Stimulated activated CD8-positive, alpha-beta memory T cell treated with anti-CD3 and anti-CD28 coated beads, Interleukin-12 subunit alpha, Interleukin-12 subunit beta, amount 100 ng/mL, for 1 hour (primary cell): ENCODE data around the gene FBLN2.
"Not testable (repeated sequence)": the region's sequence is repeated elsewhere in the genome, so short reads cannot be mapped to it uniquely, and the experiment has no call there.

ENCODE experiments used
- DNase-seq: peaks from one replicate; pipeline ENCODE4 v3.0.0-alpha.2; 2020; ENCODE audit warnings: low read depth

Gene FBLN2

GRCh38 chr3:13549623-13550422 lies 898 bp downstream of the FBLN2 start:
- peak; percentile 4 for DNase-seq

DNA sequence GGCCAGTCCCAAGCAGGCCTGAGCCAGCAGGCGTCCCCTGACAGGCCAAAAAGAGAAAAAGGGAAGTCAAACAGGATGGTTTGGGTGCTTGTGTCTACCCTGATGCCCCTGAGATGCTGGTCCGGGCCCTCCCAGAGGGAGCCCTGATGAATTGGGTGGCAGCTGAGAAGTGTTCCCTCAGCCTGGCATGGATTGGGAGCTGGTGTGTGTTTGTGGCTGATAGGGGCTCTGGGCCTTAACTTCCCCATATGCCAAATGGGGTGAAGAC lies 1.4 kb downstream of the FBLN2 start:
- DNase-seq, result no peak

DNA sequence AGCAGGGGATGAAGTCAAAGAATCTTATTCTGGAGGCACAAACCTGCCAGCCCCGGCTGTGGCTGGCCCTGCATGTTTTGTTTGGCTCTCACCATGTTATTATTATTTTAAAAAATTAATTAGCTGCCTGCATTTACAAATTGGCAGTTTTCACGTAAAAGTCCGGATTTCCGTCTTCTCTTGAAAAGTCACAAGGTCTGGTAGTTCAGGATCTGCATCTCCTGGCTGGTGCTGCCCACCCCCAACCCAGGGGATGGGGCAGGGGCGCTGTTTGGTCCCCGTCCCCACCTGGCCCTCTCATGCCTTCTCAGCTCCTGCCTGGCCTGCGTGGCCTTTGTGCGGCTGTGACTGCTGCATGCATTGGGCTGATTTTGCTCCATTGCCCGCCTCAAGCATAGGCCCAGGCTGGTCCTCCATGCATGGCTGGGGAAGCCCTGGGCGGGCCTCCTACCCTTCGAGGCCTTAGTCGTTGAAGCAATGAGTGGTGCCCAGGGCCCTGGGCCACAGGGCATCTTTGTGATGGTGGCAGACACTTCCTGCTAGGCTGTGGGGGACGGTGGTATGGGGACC lies 2.0 kb downstream of the FBLN2 start:
- no peak for DNase-seq

DNA sequence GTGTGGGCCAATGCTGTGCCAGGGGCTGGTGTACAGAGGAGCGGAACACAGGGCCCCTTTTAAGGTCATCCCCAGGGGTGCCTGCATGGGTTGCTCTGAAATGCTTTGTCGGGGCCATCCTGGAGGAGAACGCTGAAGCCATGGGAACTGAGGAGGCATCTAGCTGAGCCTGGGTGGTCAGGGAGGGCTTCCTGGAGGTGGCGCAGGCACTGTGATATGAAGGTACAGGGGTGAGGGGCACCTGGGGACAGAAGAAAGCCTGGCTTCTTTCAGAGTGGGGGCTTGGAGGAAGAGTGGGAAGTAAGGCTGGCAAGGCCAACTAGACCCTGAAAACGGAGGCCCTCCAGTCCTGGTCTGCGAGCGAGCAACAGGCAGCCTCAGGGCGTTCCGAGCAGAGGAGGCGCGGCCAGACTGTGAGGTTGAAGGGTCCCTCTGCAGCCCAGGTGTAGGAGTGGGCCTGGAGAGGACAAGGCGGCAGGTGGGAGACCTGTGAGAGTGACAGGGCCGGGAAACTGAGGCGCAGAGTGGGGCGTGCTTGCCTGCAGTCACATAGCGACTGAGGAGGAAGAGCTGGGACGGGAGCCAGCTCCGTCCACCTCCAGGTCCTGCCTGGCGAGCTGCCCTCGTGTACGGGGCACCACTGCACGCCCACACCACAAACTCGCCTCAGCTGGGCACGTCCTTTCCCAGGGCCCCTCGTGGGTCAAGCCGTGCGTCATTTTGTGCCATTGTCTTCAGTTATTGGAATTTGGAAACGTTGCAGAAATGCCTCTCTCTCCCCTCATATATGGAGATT lies 4.1 kb downstream of the FBLN2 start:
- no peak for DNase-seq

DNA sequence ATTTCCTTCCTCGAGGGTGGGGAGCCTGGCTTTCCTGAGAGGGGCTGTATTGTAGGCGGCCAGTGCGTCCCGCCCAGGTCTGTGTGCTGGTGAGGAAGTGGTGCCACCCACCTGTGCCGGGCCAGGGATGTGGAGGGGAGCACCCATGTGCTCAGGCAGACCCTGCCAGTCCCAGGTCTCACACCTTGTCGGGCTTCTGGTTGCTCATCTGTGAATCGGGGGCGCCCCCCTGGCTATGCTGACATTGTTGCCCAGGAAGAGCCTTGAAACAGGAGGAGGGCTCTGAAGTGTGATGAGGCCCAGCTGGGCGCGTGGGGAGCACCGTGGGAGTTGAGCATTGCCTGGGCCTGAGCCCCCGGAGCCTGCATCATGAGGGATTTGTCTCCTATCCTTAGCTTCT lies 4.8 kb downstream of the FBLN2 start:
- no peak for DNase-seq

DNA sequence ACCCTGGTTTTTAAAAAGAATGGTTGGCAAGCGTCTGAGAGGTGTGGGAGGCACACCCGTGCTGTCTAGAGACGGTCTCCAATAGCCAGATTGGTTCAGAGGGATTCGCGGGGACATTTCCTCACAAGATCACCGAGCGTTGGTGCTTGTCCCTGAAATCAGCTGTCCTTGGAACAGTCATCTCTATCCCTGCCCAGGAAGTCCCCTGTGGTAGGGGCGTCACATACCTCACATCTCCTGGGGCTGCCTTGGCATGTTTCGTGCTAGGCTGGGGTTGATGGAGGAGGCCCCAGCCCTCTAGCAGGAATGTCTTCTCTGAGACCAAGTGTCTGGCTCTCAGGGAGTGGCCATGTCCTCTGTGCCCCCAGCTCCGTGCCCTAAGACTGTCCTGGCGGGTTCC lies 6.8 kb downstream of the FBLN2 start:
- no peak for DNase-seq

- DNase-seq, result no peak
Measured at GRCh38 chr3:13556207-13556606, 7.3 kb downstream of the FBLN2 start.

GRCh38 chr3:13556917-13557316 lies 8.0 kb downstream of the FBLN2 start:
- no peak for DNase-seq

GRCh38 chr3:13557417-13557816 lies 8.5 kb downstream of the FBLN2 start:
- no peak for DNase-seq

DNA sequence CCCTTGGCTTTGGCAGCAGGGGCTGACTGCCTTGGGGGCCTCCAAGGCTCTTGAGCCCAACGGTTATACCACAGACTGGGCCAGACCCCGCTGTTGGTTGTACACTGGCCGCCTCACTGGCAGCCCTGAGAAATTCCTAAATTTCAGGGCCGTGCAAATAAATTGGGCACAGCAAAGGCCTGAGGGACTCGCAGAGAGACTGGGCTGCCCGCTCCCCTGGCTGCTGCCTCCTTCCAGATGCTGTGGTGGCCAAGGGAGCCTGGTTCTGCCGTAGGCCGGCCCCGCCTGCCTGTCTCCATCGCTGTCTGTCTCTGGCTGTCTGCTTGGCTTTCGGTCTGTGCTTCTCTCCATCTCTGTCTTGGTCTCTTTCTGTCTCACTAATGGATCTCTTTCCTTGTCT lies 9.0 kb downstream of the FBLN2 start:
- no peak for DNase-seq

DNA sequence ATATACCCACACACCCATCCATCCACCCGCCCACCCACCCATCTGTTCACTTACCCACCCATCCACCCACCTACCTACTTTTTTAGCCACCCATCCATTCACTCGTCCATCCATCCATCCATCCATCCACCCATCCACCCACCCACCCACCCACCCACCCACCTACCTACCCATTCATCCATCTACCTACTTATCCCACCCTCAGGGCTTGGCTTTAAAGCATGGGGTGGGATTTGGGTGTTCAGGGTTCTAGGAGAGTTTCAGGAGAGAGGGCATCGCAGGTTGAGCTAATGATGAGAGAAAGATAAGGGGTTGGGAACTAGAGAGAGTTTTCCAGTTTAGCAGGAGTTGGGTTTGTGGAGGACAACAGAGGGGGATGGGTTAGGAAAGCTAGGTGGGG lies 9.7 kb downstream of the FBLN2 start:
- no peak for DNase-seq

DNA sequence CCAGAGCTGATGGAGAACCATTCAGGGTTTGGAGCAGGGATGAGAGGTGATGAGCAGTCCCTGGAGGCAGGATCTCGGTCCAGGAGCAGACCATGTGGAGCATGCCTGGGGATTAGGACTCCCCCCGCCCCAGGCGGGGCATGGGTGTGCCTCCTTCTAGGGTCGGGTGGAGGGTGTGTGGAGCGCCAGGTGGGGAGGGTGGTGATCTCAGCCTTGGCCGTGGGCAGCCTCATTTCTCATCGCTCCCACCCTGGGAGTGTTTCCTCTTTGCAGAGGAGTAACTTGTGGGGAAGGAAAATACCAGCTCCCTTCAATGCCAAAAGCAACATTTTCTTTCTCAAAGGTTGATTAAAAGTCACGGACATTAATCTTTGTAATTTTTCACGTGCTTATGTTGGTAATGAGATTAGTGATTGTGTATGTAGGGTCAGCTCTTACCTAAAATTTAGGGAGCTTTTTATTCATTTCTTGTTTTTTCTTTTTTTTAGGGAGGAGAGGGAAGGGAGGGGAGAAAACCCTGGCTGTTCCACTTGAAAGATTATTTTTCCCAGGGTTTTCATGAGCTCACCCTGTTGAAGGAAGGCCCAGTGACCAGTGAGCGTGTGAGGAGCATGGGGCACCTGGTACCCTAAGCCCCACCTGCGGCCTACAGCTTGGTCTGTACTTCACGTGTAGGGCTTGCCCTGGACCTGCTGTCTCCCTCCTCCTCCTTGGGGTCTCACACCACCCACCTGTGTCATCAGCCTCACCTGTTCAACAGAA lies 11.0 kb downstream of the FBLN2 start:
- DNase-seq, result no peak

DNA sequence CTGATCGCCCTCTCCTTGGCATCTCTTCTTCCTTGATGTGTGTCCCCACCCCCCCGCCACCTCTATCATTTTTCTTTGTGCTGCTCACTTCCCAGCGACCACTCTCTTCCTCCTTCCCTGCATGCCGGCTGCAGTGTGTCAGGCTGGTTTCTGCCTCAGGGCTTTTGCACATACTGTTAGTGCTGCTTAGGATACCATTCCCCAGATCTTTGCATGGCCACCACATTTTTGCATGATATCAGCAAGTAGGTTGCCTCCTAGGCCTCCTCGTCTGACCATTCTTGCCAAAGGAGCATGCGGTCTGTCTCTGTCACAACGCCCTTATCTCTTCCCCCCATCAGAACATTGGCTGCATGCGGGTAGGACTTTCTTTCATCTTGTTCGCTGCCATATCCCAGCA lies 12.5 kb downstream of the FBLN2 start:
- no peak for DNase-seq

DNA sequence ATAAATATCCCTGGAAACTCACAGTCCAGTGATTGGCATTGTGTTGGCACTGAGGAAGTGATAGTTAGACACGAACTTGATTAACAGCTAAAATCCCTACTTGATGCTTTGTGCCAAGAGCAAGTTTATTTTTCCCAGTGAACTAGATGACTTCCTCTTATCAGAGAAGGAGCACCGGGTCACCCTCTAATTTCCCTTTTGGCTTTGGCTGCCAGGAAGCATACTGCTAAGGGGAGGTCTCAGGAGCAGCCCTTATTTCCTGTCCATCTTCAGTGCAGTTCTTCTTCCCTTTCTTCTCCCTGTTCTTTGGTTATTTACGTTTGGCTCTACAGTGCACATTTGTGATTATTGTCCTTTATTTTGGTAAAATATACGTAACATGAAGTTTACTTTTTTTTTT lies 13.0 kb downstream of the FBLN2 start:
- DNase-seq, result no peak

GRCh38 chr3:13562421-13562820 lies 13.5 kb downstream of the FBLN2 start:
- DNase-seq, result not testable (repeated sequence)

- no peak for DNase-seq
Measured at GRCh38 chr3:13563321-13563720, 14.4 kb downstream of the FBLN2 start.

DNA sequence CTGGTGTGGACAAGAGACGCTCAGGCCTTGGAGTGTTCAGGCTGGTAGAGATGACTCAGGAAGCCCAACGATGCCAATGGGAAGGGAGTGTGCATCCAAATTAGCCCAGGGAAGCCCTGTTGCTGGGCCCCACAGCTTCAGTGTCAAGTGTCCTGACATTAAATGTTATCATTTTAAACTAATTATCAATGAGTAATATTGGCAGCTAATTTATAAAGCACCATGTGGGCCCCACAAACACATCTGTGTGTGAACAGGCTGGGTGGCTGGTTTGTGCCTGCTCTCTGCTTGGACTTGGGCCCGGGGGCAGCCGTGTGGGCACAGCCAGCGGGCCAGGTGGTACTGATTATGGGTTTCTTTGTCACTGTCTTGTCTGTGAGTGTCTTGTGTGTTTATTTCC lies 15.0 kb downstream of the FBLN2 start:
- no peak for DNase-seq

DNA sequence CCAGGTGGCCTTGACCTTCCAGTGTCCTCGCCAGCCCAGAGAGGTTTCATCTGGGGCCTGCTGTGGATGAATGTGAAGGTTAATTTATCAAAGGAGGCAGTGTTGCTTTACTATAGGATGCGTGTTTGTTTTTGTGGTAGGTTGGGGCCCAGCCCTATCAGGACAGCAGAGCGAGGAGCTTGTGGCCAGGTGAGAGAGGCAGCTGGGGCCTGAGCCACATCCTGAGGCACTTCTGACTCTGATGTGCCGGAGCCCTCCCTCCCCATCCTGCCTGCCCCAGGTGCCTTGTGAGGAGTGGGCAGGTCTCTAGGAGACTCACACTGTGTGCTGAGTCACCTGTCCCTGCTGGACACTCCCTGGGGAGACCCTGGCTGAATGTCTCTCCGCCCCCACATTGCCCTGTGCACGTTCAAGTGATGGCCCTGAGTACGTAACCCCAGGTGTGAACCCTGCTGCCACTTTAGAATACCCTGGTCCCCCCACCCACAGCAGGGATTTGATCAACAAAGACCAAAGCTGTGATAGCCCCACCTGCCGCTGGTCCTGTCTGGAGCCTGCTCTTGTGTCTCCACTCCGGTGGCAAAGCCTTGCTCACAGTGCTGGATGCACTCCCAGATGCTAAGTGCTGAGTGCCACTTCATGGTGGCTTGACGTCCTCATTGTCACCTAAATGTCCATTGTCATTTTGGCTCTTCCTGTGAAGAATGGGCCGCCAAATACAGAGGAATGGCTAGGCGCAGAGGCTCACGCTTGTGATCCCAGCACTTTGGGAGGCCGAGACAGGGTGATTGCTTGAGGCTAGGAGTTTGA lies 16.0 kb downstream of the FBLN2 start:
- DNase-seq, result no peak

- DNase-seq, result no peak
Measured at GRCh38 chr3:13565581-13566452, 16.9 kb downstream of the FBLN2 start.

DNA sequence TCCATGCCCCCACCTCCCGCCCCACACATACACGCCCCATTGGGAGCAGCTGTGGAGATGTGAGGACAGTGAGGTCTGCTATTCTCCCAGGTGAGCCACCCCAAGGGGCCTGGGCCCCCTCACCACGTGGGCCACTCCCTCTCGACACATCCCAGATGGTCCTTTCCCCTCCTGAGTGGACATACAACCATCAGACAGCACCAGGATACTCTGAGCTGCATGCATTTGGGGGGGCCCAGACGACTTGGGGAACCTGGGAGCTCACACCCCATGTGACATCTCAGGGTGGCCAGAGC lies 17.5 kb downstream of the FBLN2 start:
- DNase-seq, result no peak

GRCh38 chr3:13566769-13567310 lies 17.9 kb downstream of the FBLN2 start:
- no peak for DNase-seq
